CD4-positive, alpha-beta memory T cell (primary cell): ENCODE data around the gene LRP1B. TPM values are rescaled to one million over a fixed set of nuclear protein-coding genes. Genes with fewer than 3 reads are reported as not detected.

ENCODE experiments used
- CTCF ChIA-PET: fragments of 350-600 bp; sonication (Branson Sonifier 250); formaldehyde crosslinking; loops from one replicate; lab custom pipeline; 2021; ENCODE audit warnings: inconsistent platforms; ENCODE audit not compliant: partially characterized antibody; lab: Charles Lee
- POLR2A ChIA-PET: fragments of 350-600 bp; sonication (Branson Sonifier 250); formaldehyde crosslinking; loops from one replicate; lab custom pipeline; 2021; ENCODE audit not compliant: partially characterized antibody; lab: Charles Lee
- DNase-seq, 5 donors: peaks; one replicate each; pipeline versions ENCODE4 v3.0.0 to v3.0.0-alpha.2; 2020 to 2022; ENCODE audit warnings: mixed read lengths in 1 of 5
- H3K27ac ChIP-seq: one replicate; pipeline ENCODE4 v1.7.0; 2013; ENCODE audit warnings: low read depth, low read length
- H3K27me3 ChIP-seq: 2 replicates; pipeline ENCODE4 v1.7.0; 2013; ENCODE audit warnings: mild to moderate bottlenecking, low read length, moderate library complexity; ENCODE audit not compliant: insufficient read depth
- H3K36me3 ChIP-seq: 2 replicates; pipeline ENCODE4 v1.7.0; 2013; ENCODE audit warnings: mild to moderate bottlenecking, low read length, moderate library complexity; ENCODE audit not compliant: insufficient read depth
- H3K4me1 ChIP-seq: 2 replicates; pipeline ENCODE4 v1.7.0; 2013; ENCODE audit warnings: mild to moderate bottlenecking, low read length, moderate library complexity; ENCODE audit not compliant: insufficient read depth
- H3K4me3 ChIP-seq, 2 donors: one replicate each; pipeline ENCODE4 v1.7.0; 2013; ENCODE audit warnings: low read length in 2 of 2, mild to moderate bottlenecking in 1 of 2
- H3K9me3 ChIP-seq, 2 donors: one replicate each; pipeline ENCODE4 v1.7.0; 2013; ENCODE audit warnings: low read length in 2 of 2, control low read depth in 1 of 2; ENCODE audit not compliant: control insufficient read depth in 1 of 2
- H3K27ac Mint-ChIP-seq, 7 donors: one replicate each; pipeline ENCODE4 v1.8.0; 2020 to 2021; ENCODE audit warnings: mixed read lengths in 7 of 7, mild to moderate bottlenecking in 6 of 7, inconsistent platforms in 3 of 7, moderate library complexity in 3 of 7
- H3K27me3 Mint-ChIP-seq, 2 donors: one replicate each; pipeline ENCODE4 v1.8.0; 2020 to 2021; ENCODE audit warnings: mixed read lengths in 2 of 2
- H3K36me3 Mint-ChIP-seq, 2 donors: one replicate each; pipeline ENCODE4 v1.8.0; 2020 to 2021; ENCODE audit warnings: mixed read lengths in 2 of 2, inconsistent platforms in 1 of 2, mild to moderate bottlenecking in 1 of 2
- H3K4me1 Mint-ChIP-seq, 4 donors: one replicate each; pipeline ENCODE4 v1.8.0; 2020 to 2021; ENCODE audit warnings: mixed read lengths in 4 of 4, mild to moderate bottlenecking in 1 of 4
- H3K4me3 Mint-ChIP-seq, 8 donors: one replicate each; pipeline ENCODE4 v1.8.0; 2020 to 2021; ENCODE audit warnings: mixed read lengths in 8 of 8, mild to moderate bottlenecking in 7 of 8, moderate library complexity in 6 of 8, inconsistent platforms in 3 of 8
- H3K9me3 Mint-ChIP-seq, 8 donors: one replicate each; pipeline ENCODE4 v1.8.0; 2020 to 2021; ENCODE audit warnings: mixed read lengths in 8 of 8, mild to moderate bottlenecking in 5 of 8, inconsistent platforms in 3 of 8, moderate library complexity in 1 of 8
- intact Hi-C: fragments of 100-400 bp; cut with micrococcal nuclease; formaldehyde crosslinking; loops from one replicate; pipeline ENCODE4 v1.15.1; 2023
- polyA plus RNA-seq, 2 donors: library from polyadenylated mRNA; unstranded; fragments of 300-500 nt; fragmentation: Illumina TruSeq; gene quantifications; one replicate each; pipeline ENCODE4 v1.2.3, GENCODE V29; 2021
- total RNA-seq, 2 experiments: library from RNA; stranded (reverse); gene quantifications; one replicate each; pipeline ENCODE4 v1.2.3, GENCODE V29; 2021

Gene LRP1B
- total and polyA plus RNA-seq, 4 experiments from 2014 or later: not detected

GRCh38 chr2:141586985-141587384, 543.8 kb downstream of the LRP1B start:
- Histone ChIP-seq H3K4me3 (no peak overlapping the region), H3K27me3 (no peaks in the 10 kb centered on the region), H3K36me3 (no peaks in the 10 kb centered on the region), H3K27ac (no peak overlapping the region), H3K9me3 (no peaks in the 10 kb centered on the region), H3K4me1 (no peaks in the 10 kb centered on the region)
- no peaks in the 10 kb centered on the region for H3K4me1 Mint-ChIP-seq
- CTCF ChIA-PET: no interaction called here
- H3K4me3 Mint-ChIP-seq: no peak overlapping the region
- intact Hi-C loops: no loop called here
- POLR2A ChIA-PET: no interaction called here
- H3K36me3 Mint-ChIP-seq: no peaks in the 10 kb centered on the region
- DNase-seq: no peak
- H3K27me3 Mint-ChIP-seq: no peaks in the 10 kb centered on the region
- no peak overlapping the region for H3K27ac Mint-ChIP-seq
- peaks cover 0 to 27% (median 10%) of the 10 kb centered on the region in 8 donors for H3K9me3 Mint-ChIP-seq

- no peak overlapping the region for H3K27ac ChIP-seq
- Mint-ChIP-seq H3K27ac (no peak overlapping the region), H3K4me3 (no peak overlapping the region), H3K36me3 (no peaks in the 10 kb centered on the region), H3K27me3 (no peaks in the 10 kb centered on the region), H3K4me1 (no peaks in the 10 kb centered on the region), H3K9me3 (peaks cover 0 to 18% (median 5%) of the 10 kb centered on the region in 8 donors)
- intact Hi-C loops: no loop called here
- H3K27me3 ChIP-seq: no peaks in the 10 kb centered on the region
- H3K4me3 ChIP-seq: no peak overlapping the region
- POLR2A ChIA-PET: no interaction called here
- H3K36me3 ChIP-seq: no peaks in the 10 kb centered on the region
- CTCF ChIA-PET: no interaction called here
- H3K9me3 ChIP-seq: no peaks in the 10 kb centered on the region
- no peak for DNase-seq
- no peaks in the 10 kb centered on the region for H3K4me1 ChIP-seq
Measured at GRCh38 chr2:141582213-141582612, 548.6 kb downstream of the LRP1B start.

GRCh38 chr2:141579071-141579470, 551.7 kb downstream of the LRP1B start:
- POLR2A ChIA-PET: no interaction called here
- Histone ChIP-seq H3K27me3 (no peaks in the 10 kb centered on the region), H3K4me3 (no peak overlapping the region), H3K4me1 (no peaks in the 10 kb centered on the region), H3K36me3 (no peaks in the 10 kb centered on the region), H3K9me3 (no peaks in the 10 kb centered on the region), H3K27ac (no peak overlapping the region)
- Mint-ChIP-seq H3K4me1 (no peaks in the 10 kb centered on the region), H3K36me3 (no peaks in the 10 kb centered on the region), H3K27ac (no peak overlapping the region), H3K4me3 (no peak overlapping the region), H3K9me3 (peaks cover 2 to 13% (median 5%) of the 10 kb centered on the region in 8 donors), H3K27me3 (no peaks in the 10 kb centered on the region)
- DNase-seq: no peak
- intact Hi-C loops: no loop called here
- CTCF ChIA-PET: no interaction called here

GRCh38 chr2:141570474-141571131, 560.2 kb downstream of the LRP1B start:
- Mint-ChIP-seq H3K27me3 (no peaks in the 10 kb centered on the region), H3K36me3 (no peaks in the 10 kb centered on the region), H3K27ac (no peak overlapping the region), H3K4me3 (no peak overlapping the region), H3K4me1 (no peaks in the 10 kb centered on the region), H3K9me3 (peaks cover 0 to 36% (median 20%) of the 10 kb centered on the region in 8 donors)
- Histone ChIP-seq H3K27ac (no peak overlapping the region), H3K36me3 (no peaks in the 10 kb centered on the region), H3K9me3 (no peaks in the 10 kb centered on the region), H3K4me3 (no peak overlapping the region), H3K4me1 (no peaks in the 10 kb centered on the region), H3K27me3 (no peaks in the 10 kb centered on the region)
- no peak for DNase-seq
- POLR2A ChIA-PET: no interaction called here
- intact Hi-C loops: no loop called here
- CTCF ChIA-PET: no interaction called here

GRCh38 chr2:141569941-141570340, 560.9 kb downstream of the LRP1B start:
- no peaks in the 10 kb centered on the region for H3K36me3 ChIP-seq
- Mint-ChIP-seq H3K36me3 (no peaks in the 10 kb centered on the region), H3K9me3 (peaks cover 0 to 36% (median 20%) of the 10 kb centered on the region in 8 donors), H3K27me3 (no peaks in the 10 kb centered on the region), H3K4me3 (no peak overlapping the region), H3K27ac (no peak overlapping the region), H3K4me1 (no peaks in the 10 kb centered on the region)
- intact Hi-C loops: no loop called here
- no peaks in the 10 kb centered on the region for H3K4me1 ChIP-seq
- POLR2A ChIA-PET: no interaction called here
- H3K27ac ChIP-seq: no peak overlapping the region
- CTCF ChIA-PET: no interaction called here
- DNase-seq: no peak
- H3K4me3 ChIP-seq: no peak overlapping the region
- no peaks in the 10 kb centered on the region for H3K9me3 ChIP-seq
- no peaks in the 10 kb centered on the region for H3K27me3 ChIP-seq

- Mint-ChIP-seq H3K27me3 (no peaks in the 10 kb centered on the region), H3K27ac (no peak overlapping the region), H3K4me1 (no peaks in the 10 kb centered on the region), H3K9me3 (peaks cover 0 to 11% (median 0%) of the 10 kb centered on the region in 8 donors), H3K4me3 (no peak overlapping the region), H3K36me3 (no peaks in the 10 kb centered on the region)
- ChIA-PET CTCF (no interaction called here), POLR2A (no interaction called here)
- Histone ChIP-seq H3K36me3 (no peaks in the 10 kb centered on the region), H3K4me3 (no peak overlapping the region), H3K27me3 (no peaks in the 10 kb centered on the region), H3K9me3 (no peaks in the 10 kb centered on the region), H3K27ac (no peak overlapping the region), H3K4me1 (no peaks in the 10 kb centered on the region)
- intact Hi-C loops: no loop called here
- no peak for DNase-seq
Measured at GRCh38 chr2:141565597-141565996, 565.2 kb downstream of the LRP1B start.

GRCh38 chr2:141560723-141561122, 570.1 kb downstream of the LRP1B start:
- Mint-ChIP-seq H3K9me3 (peaks cover 0 to 10% (median 5%) of the 10 kb centered on the region in 8 donors), H3K36me3 (no peaks in the 10 kb centered on the region), H3K27me3 (no peaks in the 10 kb centered on the region), H3K27ac (no peak overlapping the region), H3K4me3 (no peak overlapping the region), H3K4me1 (no peaks in the 10 kb centered on the region)
- ChIA-PET CTCF (no interaction called here), POLR2A (no interaction called here)
- no peak overlapping the region for H3K27ac ChIP-seq
- H3K4me1 ChIP-seq: no peaks in the 10 kb centered on the region
- DNase-seq: no peak
- H3K27me3 ChIP-seq: no peaks in the 10 kb centered on the region
- H3K9me3 ChIP-seq: no peaks in the 10 kb centered on the region
- H3K4me3 ChIP-seq: no peak overlapping the region
- no peaks in the 10 kb centered on the region for H3K36me3 ChIP-seq
- intact Hi-C loops: no loop called here
